DMS79 (cell line): ENCODE data around the gene SLC25A12.
A peak's percentile ranks its signal among the peaks of the same experiment; 100 is the strongest.
"Not testable (repeated sequence)": the region's sequence is repeated elsewhere in the genome, so short reads cannot be mapped to it uniquely, and the experiment has no call there.

Experiments used
- DNase-seq: peaks from one replicate; lab custom pipeline; 2025; lab: John Stamatoyannopoulos, UW

Gene SLC25A12

GRCh38 chr2:171893824-171894611 is at the start of gene SLC25A12:
Gene SLC25A12 (minus strand): TSS chr2:171894244. CDS start chr2:171894214, 30 bp downstream.
- DNase-seq, result peak; percentile 66

GRCh38 chr2:171941316-171941699 is 47.3 kb upstream of the SLC25A12 start:
- no peak for DNase-seq

- no peak for DNase-seq
Measured at GRCh38 chr2:171939743-171940071, 45.7 kb upstream of the SLC25A12 start.

GRCh38 chr2:171939058-171939742 is 45.2 kb upstream of the SLC25A12 start:
- DNase-seq, result no peak

- DNase-seq, result no peak
Measured at GRCh38 chr2:171930385-171930784, 36.3 kb upstream of the SLC25A12 start.

- DNase-seq, result no peak
Measured at GRCh38 chr2:171924170-171924942, 30.3 kb upstream of the SLC25A12 start.

GRCh38 chr2:171923206-171923605 is 29.2 kb upstream of the SLC25A12 start:
- DNase-seq, result peak; percentile 1

- DNase-seq, result peak; percentile 95
Measured at GRCh38 chr2:171922230-171923022, 28.4 kb upstream of the SLC25A12 start, which contains the start of gene HAT1. Gene HAT1 (plus strand): TSS chr2:171922461. CDS start chr2:171922501, 40 bp downstream.

GRCh38 chr2:171921970-171922229 is 27.9 kb upstream of the SLC25A12 start:
- no peak for DNase-seq

- no peak for DNase-seq
Measured at GRCh38 chr2:171919453-171919852, 25.4 kb upstream of the SLC25A12 start.

GRCh38 chr2:171913517-171913916 is 19.5 kb upstream of the SLC25A12 start:
- no peak for DNase-seq

- DNase-seq, result no peak
Measured at GRCh38 chr2:171910494-171910893, 16.4 kb upstream of the SLC25A12 start.

- no peak for DNase-seq
Measured at GRCh38 chr2:171909266-171909665, 15.2 kb upstream of the SLC25A12 start.

- DNase-seq, result no peak
Measured at GRCh38 chr2:171908235-171908634, 14.2 kb upstream of the SLC25A12 start.

GRCh38 chr2:171902840-171903420 is 8.9 kb upstream of the SLC25A12 start:
- no peak for DNase-seq

- DNase-seq, result not testable (repeated sequence)
Measured at GRCh38 chr2:171899623-171900282, 5.7 kb upstream of the SLC25A12 start.

GRCh38 chr2:171895786-171896185 is 1.7 kb upstream of the SLC25A12 start:
- no peak for DNase-seq

- no peak for DNase-seq
Measured at GRCh38 chr2:171894612-171894947, 536 bp upstream of the SLC25A12 start.

GRCh38 chr2:171893196-171893823 is 734 bp downstream of the SLC25A12 start:
- no peak for DNase-seq

- DNase-seq, result no peak
Measured at GRCh38 chr2:171889808-171890207, 4.2 kb downstream of the SLC25A12 start.

GRCh38 chr2:171889333-171889732 is 4.7 kb downstream of the SLC25A12 start:
- DNase-seq, result no peak
